ENCODE measurements around the gene RAB11A. TPM values are rescaled to one million over a fixed set of nuclear protein-coding genes. Genes with fewer than 3 reads are reported as not detected.

Gene RAB11A
- total RNA-seq, 1 donor from 2014 or later: 192 TPM

DNA sequence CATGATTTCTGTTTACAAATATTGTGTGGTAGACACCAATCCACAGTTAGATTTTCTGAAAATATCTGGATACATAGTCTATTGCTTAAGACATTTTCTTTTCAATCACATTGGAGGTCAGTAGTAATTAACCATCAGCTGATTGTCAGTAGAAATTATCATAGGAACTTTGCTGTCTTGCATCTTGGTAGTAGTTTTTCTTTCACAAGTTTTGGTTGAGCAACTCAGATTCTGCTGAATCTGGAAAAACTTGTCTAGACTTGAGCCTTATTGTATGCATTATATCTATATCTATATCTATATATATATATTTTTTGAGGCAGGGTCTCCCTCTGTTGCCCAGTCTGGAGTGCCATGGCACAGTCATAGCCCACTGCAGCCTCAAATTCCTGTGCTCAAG is 4.0 kb downstream of the RAB11A start:
- Histone ChIP-seq H3K27ac (no peak overlapping the region), H3K4me3 (no peak overlapping the region), H3K27me3 (no peaks in the 10 kb centered on the region), H3K36me3 (peaks cover 19 to 24% of the 10 kb centered on the region in 2 donors), H3K9me3 (no peaks in the 10 kb centered on the region), H3K4me1 (peaks cover 3 to 8% of the 10 kb centered on the region in 2 donors)
- TF ChIP-seq, protein P1, sequence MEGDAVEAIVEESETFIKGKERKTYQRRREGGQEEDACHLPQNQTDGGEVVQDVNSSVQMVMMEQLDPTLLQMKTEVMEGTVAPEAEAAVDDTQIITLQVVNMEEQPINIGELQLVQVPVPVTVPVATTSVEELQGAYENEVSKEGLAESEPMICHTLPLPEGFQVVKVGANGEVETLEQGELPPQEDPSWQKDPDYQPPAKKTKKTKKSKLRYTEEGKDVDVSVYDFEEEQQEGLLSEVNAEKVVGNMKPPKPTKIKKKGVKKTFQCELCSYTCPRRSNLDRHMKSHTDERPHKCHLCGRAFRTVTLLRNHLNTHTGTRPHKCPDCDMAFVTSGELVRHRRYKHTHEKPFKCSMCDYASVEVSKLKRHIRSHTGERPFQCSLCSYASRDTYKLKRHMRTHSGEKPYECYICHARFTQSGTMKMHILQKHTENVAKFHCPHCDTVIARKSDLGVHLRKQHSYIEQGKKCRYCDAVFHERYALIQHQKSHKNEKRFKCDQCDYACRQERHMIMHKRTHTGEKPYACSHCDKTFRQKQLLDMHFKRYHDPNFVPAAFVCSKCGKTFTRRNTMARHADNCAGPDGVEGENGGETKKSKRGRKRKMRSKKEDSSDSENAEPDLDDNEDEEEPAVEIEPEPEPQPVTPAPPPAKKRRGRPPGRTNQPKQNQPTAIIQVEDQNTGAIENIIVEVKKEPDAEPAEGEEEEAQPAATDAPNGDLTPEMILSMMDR (IDR thresholded peaks at IDR 0.05): no peak
- no peak for DNase-seq (ENCODE audit: low spot score in 2 of 2)
- intact Hi-C loops (cut with DNase I): no loop called here

DNA sequence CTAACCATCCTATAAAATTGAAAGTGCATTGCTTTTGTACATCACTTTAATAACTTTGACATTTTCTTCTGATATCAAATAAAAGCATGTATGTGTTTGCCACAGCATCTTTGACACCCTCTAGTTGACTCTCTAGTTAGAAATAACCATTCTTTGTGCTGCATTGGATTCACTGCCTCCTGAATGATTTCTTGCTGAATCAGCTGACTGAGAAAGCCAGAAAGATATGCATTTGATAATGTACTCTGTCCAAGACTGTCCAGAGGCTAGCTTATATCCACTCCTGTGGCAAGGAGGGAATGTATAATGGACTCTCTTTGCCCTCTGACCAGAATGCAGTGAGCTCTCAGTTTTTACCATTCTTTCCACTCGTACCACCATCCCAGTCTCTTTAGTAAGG is 6.2 kb downstream of the RAB11A start:
- intact Hi-C loops (cut with DNase I): no loop called here
- Histone ChIP-seq H3K9me3 (no peaks in the 10 kb centered on the region), H3K4me3 (no peak overlapping the region), H3K27ac (no peak overlapping the region), H3K4me1 (peaks cover under 1 to 8% of the 10 kb centered on the region in 2 donors), H3K27me3 (no peaks in the 10 kb centered on the region), H3K36me3 (peaks cover 38 to 45% of the 10 kb centered on the region in 2 donors)
- no peak for DNase-seq (ENCODE audit: low spot score in 2 of 2)
- TF ChIP-seq, protein P1 (IDR thresholded peaks at IDR 0.05): no peak

DNA sequence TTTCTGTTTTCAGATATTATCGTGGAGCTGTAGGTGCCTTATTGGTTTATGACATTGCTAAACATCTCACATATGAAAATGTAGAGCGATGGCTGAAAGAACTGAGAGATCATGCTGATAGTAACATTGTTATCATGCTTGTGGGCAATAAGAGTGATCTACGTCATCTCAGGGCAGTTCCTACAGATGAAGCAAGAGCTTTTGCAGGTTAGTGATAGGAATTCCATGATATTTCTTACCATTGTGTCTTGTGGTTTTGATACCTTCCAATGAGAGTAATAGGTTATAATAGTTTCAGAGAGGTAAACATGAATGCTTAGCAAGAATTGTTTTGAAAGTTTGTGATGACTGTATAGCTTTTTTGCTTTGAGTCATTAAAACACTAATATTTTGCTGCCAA is 8.5 kb downstream of the RAB11A start:
- Histone ChIP-seq H3K27ac (no peak overlapping the region), H3K4me1 (peaks cover 0 to 5% of the 10 kb centered on the region in 2 donors), H3K27me3 (no peaks in the 10 kb centered on the region), H3K36me3 (peaks cover 47 to 56% of the 10 kb centered on the region in 2 donors), H3K4me3 (no peak overlapping the region), H3K9me3 (no peaks in the 10 kb centered on the region)
- TF ChIP-seq, protein P1 (IDR thresholded peaks at IDR 0.05): no peak
- no peak for DNase-seq (ENCODE audit: low spot score in 2 of 2)
- intact Hi-C loops (cut with DNase I): no loop called here

DNA sequence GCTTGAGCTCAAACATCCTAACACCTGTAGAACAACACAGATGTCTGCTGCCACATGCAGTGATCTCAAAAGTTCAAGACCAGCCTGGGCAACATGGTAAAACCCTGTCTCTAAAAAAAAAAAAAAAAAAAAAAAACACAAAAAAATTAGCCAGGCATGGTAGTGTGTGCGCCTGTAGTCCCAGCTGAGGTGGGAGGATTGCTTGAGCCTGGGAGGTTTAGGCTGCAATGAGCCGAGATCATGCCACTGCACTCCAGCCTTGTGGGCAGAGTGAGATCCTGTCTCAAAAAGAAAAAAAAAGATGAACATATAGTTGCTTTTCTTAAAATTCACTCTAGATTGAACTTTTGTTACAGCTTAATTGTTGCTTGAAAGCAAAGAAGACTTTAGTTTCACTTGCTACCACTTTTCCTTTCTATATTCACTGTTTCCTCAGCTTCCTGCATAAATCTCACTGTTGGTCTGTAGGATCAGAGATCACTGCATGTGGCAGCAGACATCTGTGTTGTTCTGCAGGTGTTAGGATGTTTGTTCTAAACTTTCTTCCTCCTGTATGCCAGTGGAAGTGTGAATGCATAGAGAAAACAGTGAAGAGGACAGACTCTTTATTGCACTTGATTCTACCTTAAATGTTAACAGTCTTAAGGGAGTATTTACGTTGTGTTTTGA is 12.6 kb downstream of the RAB11A start:
- DNase-seq (ENCODE audit: low spot score in 2 of 2): no peak
- Histone ChIP-seq H3K36me3 (peaks cover 46 to 63% of the 10 kb centered on the region in 2 donors), H3K4me1 (no peaks in the 10 kb centered on the region), H3K27ac (no peak overlapping the region), H3K27me3 (no peaks in the 10 kb centered on the region), H3K9me3 (no peaks in the 10 kb centered on the region), H3K4me3 (no peak overlapping the region)
- intact Hi-C loops (cut with DNase I): no loop called here
- TF ChIP-seq, protein P1 (IDR thresholded peaks at IDR 0.05): no peak

DNA sequence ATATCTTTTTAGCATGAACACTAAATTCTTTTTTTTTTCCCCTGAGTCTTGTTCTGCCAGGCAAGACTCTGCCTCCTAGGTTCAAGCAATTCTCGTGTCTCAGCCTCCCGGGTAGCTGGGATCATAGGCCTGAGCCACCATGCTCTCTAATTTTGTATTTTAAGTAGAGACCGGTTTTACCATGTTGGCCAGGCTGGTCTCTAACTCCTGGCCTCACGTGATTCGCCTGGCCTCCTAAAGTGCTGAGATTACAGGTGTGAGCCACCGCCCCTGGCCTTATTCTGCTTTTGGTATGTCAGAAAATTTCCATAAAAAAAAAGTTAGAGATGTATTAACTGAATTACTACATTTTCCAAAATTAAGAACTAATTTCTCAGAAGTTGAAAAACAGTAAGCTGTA is 14.3 kb downstream of the RAB11A start:
- H3K27me3 ChIP-seq: no peaks in the 10 kb centered on the region
- peaks cover 50 to 61% of the 10 kb centered on the region in 2 donors for H3K36me3 ChIP-seq
- no peak overlapping the region for H3K27ac ChIP-seq
- no peak overlapping the region for H3K4me3 ChIP-seq
- DNase-seq (ENCODE audit: low spot score in 2 of 2): no peak
- H3K4me1 ChIP-seq: no peaks in the 10 kb centered on the region
- intact Hi-C loops (cut with DNase I): no loop called here
- TF ChIP-seq, protein P1 (IDR thresholded peaks at IDR 0.05): no peak
- no peaks in the 10 kb centered on the region for H3K9me3 ChIP-seq

All from ascending aorta (tissue), 2 donors.